ENCODE measurements around the gene SMAD6.

Gene SMAD6

DNA sequence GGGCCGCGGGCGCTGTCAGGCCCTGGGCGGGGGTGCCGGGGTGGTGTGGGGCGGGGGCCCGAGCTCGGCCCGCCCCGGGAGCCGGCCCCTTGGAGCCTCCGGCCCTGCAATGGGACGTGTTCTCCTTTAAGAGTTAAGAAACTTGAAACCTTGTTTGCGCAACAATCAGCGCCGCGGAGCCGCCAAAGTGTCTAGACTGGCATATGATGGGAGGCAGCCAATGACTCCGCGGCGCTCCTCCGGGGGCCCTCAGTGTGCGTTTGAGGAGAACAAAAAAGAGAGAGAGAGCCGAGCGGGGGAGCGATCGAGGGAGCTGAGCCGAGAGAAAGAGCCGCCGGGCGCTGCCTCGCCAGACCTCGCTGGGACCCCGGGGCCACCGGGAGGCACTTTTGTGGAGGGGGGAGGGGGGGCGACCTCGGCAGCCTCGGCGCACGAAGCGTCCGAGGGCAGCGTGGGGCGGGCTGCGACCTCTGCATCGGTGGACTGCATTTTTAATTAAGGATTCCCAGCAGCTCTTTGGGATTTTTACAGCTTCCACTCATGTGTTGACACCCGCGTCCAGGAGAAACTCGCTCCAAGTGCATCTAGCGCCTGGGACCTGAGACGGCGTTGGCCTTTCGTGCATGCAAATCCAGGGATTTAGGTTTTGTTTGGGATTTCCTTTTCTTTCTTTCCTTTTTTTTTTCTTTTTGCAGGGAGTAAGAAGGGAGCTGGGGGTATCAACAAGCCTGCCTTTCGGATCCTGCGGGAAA, at the start of gene SMAD6:
TSS of gene SMAD6 (plus strand) at position 202 of the 752 bp plus-strand sequence. CDS start 1,023 bp downstream, outside the sequence.
- DNase-seq: peak; percentile 87

DNA sequence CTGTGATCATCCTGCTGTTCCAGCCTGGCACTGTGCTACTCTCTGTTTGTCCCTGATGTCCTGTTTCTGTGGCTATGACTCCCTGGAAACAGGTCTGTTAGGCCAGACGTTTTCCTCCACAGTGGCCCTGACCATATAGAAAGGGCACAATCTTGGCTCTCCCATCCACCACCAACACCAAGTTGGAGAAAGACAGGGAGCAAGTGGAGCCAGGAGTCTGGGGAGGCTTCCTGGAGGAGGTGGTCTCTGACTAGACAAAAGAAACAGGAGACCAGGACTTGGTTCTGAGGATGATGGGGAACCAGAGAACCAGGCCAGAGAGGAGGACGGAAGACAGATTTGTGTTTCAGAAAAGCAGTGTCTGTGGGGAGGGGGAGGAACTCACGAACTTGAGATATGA, 49.2 kb upstream of the SMAD6 start:
- no peak for DNase-seq

DNA sequence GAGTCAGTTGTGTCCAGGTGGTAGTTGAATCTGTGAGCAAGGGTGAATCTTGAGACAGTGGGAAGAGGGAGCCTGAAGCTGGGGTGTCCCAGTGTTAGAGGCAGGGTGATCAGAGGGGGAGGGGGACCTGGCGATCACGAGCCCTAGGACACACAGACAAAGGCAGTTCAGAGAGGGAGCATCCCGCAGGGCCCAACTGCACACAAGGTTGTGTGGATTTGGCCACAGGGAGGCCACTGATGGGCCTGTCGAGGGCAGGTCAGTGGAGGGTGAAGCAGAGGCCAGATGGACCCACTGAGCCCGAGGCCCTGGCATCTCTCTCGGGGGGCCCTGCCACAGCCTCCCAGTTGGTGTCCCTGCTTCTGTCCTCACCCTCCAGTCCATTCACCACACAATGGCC, 48.6 kb upstream of the SMAD6 start:
- DNase-seq: no peak

DNA sequence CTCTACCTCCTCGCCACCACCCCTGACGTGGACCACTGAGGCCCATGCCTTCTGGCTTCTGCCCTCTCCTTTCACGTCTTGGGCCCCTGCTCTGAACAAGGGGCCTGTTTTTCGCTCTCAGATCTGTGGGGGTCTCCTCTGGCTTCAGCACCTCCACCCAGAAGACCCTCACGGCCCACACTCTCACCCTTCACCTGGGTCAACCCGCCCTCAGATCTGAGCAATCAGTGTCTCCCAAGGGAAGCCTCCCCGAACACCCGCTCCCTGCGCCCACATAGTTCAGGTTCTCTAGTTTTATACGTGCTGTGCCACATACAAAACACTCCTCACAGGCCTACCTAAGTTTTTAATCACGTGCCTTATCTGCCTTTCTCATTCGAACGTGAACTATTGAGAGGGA, 48.2 kb upstream of the SMAD6 start:
- DNase-seq: no peak

DNA sequence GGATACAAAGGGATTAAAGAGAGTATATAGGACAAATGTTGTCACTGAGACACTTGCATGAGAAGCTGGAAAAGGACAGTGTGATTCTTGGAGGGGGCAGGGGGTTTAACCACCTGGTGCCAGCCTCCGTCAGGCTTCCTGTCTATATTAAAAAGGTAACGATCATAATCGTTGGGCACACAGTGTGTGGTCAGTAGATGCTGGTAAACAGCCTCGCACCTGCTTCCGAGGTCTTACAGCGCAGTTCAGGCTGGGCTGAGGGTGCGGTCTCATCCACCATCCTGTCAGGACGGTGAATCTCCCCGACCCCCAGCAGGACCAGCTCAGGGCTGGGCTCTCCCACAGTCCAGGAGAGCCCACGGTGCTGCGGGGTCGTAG, 47.7 kb upstream of the SMAD6 start:
- DNase-seq: no peak

DNA sequence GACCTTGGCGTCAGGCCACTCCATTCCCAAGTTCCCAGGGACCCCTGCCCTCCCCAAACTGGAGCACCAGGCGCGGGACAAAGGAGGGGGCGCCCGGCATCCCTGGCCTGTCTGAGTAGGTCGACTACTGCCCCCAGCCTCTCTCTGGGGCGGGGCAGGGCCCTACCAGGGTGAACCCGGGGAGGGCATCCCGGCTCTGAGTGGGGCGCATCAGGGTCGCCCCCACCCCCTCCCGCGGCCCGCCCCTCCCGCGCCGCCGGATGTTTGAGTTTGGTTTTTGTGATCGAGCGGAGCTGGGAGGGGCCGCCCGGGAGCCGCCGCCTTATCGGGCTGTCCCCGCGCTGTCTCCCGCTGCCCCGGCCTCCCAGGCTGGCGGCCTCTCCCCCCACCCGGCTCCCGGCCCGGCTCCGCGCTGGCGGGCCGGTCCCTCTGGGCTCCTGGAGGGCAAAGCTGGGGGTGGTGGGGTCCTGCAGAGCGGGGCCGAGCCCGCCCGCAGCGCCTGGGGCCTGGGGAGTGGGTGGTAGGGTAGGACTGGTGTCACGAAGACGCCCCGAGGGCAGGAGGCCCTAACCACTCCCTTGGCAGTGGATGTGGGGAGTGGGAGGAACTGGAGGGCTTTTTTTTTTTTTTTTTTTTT, 47.2 kb upstream of the SMAD6 start:
- peak; percentile 61 for DNase-seq

DNA sequence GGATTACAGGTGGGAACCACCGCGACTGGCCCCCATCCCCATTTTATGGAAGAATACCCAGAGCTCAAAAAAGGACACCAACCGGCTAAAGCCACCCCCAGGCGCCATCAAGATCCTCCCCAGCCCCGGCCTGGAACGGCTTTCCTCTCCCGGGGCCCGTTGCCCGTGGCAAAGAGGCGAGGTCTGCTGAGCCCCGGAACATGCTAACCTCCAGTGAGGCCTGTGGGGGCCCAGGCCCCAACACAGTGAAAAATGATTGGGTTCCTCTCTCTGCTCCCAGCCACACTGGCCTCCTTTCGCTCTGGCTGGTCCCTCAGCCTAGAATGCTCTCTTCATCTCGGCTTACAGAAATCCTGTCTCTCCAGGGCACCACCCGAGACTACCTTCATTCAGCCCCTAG, 46.5 kb upstream of the SMAD6 start:
- DNase-seq: no peak

DNA sequence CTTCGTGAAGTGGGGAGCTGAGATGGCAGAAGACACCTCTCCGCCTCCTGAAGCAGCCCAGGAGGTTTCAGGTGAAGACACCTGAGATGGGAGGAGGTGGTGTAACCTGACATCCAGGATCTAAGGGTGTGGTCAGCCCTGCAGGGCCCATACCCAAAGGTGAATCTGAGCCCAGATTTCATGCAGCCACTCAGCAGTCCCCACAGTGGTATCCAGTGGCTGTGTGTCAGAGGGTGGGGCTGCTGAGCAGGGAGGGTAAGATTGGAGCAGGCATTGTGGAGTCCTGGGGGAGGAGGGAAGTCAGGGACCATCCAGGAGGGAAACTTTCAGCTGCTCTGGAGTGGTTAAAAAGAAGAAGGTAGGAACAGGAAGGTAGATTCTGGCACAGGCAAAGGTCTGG, 46.0 kb upstream of the SMAD6 start:
- no peak for DNase-seq

DNA sequence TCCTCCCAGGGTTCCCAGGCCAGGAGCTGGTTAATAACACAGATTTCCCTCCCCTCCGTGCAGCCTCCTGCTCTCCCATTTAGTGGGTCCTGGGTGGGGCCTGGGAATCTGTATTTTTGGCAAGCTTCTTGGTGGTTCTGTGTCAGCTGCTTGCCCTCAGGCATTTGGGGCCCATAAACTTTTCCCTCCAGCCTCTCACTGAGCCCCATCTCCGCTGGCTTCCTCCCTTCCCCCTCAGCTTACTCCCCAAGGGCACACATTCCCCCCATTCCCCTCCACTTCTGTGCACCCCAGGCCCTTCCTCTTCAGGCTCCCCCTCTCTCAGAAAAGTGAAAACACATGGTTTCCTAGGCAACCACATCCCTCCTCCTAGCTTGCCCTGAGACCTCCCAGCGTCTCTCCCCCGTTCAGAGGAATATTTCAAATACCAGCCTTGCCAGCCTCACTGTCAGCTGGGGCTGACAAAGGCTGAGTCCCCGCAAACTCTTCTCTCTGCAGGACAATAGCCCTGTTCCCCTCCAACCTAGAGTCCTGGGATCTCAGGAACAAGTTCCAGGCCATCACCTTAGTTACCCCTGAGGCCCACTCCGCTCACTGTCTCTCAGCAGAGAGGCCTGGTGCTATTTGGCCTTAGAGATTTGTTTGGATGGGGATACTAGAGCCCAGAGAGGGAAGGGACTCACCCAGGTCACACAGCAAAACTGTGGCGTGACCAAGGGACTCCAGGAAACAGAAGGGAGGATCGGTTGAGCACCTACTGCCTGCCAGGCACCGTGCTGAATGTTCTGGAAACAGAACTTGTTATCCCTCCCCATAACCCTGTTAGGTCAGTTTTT, 44.6 kb upstream of the SMAD6 start:
- no peak for DNase-seq

DNA sequence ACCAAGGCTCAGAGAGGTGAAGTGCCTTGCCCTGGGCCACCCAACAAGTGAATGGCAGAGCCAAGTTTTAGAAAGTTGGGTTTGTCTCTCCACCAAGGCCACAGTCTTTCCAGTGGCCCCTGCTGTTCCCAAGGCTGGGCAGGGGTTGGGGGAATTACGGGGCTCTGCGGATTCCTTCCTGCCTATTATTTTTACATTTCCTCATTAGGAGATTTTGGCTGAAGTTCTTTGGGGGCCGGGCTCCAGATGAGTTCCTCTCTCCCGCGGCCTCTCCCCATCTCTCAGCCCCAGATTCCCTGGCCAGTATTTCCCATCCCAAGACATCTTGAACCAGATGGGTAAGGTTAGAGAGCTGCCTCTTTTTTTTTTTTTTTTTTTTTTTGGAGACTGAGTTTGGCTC, 44.0 kb upstream of the SMAD6 start:
- DNase-seq: no peak

DNA sequence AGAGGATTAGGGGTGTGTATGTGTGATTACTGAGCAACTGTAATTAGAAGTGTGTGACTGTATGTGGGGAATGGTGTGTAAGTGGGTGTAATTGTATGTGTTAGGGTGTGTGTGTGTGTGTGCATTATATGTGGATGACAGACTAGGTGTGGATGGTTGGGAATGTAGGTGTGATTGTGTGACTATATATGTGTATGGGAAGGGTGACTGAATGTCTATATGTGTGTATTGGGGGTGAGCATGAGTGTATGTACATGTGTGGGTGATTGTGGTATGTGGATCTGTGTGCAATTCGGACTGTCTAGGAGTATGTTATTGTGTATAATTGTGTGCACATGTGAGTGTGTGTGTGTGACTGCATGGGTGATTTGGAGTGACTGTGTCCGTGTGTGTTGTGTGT, 43.2 kb upstream of the SMAD6 start:
- no peak for DNase-seq

DNA sequence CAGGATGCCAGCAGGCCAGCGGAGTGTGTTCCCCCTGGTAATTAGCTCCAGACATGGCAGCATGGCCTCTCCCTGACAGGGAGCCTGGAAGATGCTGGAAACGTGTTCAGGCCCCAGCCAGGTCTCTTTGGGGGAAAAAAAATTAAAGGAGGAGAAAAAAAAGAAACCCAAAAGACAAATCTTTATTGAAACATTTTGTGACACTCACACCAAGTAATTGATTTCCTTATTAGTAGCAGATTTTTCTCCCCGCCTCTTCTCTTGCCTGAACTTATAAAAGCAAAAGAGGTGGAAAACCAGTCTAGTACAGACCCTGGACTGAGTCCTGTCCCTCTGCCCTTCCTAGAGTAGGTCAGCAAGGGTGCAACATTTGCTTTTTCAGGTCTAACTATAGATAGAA, 42.7 kb upstream of the SMAD6 start:
- DNase-seq: no peak

DNA sequence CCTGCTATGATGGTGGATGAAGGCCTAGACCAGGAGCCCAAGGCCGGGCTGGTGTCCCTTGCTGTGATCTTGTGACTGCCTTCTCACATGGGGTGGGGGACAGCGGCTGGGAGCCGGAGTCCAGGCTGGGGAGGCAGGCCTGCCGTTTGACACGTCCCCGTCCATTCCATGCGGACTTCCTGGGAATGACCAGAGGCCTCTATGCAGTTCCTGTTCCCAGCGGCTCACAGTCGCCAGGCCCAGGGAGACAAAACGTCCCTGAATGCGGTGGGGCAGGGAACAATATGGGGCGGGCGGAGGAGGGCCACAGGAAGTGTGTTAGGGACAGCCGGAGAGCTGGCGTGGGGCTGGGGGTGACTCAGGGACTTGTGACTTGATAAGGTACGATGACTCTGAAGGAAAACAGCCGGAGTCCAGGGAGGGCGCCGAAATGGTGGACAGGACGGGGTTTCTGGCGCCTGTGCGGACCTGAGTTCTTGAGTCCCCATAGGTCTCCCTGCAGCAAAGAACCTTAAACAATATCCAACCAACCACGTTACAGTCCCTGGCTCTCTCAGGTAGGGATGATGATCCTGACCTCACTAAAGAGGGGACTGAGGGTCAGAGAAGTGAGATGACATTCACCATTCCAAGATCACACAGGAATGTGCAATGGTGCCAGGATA, 40.5 kb upstream of the SMAD6 start:
- no peak for DNase-seq

DNA sequence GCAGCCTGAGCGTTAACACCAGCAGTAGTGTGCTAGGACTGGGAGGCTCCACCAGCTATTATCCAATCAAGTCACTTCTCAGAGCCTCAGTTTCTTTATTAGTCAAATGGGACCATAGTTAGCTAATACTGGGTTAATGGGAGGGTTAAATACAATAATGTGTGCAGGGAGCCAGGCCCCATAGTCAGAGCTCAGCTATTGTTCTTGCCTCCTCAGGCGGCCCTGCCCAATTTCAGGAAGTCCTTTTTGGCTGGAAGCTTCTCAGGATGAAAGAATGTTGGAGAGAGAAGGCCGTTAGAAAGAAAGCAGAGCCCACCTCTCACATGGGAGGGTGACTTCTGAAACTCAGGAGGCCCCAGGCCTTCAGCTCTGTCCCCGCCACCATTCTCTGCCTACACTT, 39.5 kb upstream of the SMAD6 start:
- DNase-seq: no peak

DNA sequence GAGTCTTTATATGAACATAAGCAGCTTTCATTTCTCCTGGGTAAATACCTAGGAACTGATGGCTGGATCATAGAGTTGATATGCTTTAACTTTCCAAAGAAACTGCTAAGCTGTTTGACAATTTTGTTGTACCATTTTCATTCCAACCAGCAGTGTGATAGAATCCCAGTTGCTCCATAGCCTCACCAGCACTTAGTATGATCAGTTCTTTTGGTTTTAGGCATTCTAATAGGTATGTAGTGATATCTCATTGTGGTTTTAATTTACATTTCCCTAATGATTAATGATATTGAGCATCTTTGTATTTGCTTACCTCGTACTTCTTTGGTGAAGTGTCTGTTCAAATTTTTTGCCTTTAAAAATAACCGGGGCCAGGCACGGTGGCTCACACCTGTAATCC, 38.4 kb upstream of the SMAD6 start:
- no peak for DNase-seq

DNA sequence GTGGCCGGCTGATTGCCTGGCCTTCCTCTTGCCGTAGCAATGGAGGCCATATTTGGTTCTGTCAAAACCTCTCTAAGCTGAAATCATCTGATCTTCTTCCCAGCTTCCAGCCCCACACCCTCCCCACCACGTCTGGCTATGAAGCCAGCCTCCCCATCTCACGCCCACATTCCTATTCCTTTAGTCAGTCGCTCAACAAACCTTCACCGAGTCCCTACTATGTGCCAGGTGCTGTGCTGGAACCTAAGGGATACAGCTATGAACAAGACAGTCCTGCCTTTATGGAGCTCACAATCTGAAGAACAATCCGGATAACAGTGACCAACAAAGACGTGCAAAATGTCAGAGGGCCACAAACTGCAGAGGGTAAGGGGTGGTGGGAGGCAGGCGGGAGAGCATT, 31.9 kb upstream of the SMAD6 start:
- no peak for DNase-seq

DNA sequence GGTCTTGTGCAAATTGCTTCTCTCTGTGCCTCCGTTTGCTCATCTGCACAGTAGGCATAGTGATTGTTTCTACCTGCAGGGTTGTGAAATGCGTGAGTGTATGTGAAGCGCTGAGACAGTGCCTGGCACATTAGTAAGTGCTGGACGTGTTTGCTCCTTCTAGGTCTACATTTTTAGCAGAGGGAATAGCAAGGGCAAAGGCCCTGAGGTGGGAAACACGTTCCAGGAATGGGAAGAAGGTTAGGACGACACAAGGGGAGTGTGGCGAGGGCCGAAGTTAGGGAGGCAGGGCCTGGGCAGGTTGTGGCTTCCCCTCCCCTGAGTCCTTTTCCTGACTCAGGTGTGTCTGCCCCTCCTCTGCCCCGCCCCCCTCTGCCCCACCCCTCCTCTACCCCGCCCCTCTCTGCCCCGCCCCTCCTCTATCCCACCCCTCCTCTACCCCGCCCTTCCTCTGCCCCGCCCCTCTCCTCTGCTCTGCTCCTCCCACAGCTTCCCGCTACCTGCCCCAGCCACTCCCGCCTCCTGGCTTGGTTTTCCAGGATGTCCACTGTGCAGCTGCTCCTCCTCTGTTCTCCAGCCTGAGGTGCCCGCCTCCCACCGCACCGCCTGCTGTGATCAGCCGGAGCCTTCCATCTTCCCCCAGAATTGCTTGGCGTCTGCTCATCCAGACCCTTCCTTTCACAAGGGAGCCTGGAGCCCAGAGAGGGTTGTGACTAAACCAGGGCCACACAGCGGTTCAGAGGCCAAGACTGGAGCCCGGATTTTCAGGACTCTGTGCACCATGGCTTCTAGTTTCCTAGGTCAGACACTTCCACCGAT, 31.1 kb upstream of the SMAD6 start:
- no peak for DNase-seq

DNA sequence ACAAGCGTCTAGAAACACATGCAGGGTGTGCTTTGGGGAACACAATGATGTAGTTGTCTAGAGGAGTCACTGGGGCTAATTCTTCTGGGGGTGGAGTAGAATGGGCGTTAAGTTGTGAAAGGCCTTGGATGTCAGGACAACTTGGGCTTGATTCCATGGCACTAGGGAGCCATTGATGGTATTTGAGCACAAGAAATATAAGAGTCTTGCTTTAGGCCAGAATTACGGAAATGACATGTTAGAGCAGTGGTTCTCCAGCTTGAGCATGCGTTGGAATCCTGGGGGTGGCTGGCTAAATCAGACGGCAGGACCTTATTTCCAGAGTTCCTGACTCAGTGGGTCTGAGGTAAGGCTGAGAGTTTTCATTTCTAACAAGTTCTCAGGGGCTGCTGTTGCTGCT, 29.2 kb upstream of the SMAD6 start:
- DNase-seq: no peak

DNA sequence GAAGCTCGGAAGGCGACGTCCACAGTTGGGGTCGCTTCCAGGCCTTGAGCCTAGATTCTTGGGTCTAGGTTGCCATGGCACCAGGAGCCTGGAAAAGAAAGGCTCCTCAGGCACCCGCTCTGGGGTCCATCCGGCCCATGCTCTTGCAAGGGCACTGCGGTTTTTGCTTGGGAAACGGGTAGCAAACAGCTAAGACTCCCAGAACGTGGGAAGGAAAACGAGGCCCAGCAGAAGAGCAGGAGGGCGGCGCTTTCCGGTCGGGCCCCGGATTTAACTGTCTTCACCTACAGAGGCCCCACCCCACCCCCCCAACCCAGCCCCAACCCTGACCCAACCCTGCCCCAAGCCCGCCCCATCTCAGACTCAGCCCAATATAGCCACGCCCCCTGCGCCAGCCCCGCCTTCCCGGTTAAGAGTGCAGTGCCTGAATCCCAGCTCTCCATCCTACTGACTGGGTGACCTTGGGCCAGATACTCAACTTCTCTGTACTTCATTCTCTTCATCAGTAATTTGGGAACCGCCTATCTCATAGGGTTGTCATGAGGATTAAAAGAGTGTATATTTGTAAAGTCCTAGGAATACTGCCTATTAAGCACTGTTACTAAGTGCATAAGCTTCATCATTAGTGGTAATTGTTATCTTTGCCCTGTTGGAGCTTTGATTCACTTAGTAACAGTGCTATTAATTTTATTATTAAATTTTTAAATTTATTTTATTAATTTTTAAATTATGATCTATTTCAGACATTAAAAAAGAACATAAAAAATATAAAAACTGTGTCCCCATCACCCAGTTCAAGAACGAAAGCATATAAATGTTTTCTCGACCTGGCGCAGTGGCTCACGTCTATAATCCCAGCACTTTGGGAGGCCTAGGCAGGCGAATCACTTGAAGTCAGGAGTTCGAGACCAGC, 28.4 kb upstream of the SMAD6 start:
- DNase-seq: peak; percentile 71

DNA sequence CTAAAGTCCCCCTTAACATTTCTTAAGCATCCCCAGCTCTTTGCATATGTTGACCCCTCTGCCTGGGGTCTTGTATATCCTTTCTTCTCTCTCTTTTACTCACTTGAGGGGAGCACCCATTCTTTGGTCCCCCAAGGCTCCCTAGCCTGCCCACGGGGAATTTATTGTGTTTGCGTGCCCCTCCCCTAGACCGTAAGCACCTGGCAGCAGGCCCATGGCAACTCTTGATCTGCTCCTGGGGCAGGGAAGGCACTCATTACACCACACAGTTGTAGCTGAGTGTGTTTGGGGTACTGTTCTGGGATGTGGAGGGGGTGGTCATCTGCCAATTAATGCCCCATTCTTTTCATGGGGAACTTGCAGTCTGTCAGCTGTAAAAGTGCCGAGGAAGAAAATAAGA, 27.3 kb upstream of the SMAD6 start:
- DNase-seq: no peak

DNA sequence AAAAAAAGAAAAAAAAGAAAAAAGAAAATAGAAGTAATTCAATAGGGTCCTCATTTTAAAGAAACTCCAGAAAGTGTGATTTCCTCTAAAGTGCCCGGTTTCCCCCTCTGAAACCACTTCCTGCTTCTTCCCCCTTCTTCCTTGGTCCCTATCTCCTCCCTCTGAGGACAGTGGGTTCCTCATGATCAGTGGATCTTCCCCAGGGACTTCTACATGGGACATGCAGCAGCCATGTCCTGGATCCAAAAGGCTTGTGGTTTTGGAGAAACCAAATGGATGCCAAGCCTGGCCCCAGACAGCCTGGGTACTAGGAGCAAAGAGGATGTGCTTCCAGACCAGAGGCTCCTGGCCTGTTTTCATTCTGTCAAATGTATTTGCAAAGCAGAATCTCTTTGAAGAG, 26.6 kb upstream of the SMAD6 start:
- DNase-seq: no peak
